ENCODE measurements around the gene LSAMP.

DNA sequence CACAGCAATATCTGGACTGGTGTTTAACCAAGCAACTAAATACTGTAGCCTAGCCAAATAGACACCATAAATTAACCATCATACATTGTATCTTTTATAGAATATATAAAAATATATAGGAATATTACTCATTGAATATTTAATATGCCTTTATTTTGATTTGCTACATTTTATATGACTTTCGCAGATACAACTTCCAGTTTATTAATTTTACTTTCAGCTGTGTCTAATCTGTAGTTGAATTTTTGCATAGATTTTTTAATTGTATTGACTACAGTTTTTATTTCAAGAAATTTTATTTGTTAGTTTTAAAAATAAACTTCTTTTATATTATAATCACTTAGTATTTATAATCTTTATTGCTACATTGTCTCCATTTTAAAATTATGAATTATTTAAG, 299.7 kb downstream of the LSAMP start:
- TF ChIP-seq EZH2 (IDR thresholded peaks at IDR 0.05; ENCODE audit: insufficient read depth, low read length) (no peak), CTCF (IDR thresholded peaks at IDR 0.05; ENCODE audit: insufficient read depth, low read depth, low read length) (no peak)

Data from astrocyte (in vitro differentiated cells and primary cell).